ENCODE measurements around the gene PDK3.

PDK3 gene

DNA sequence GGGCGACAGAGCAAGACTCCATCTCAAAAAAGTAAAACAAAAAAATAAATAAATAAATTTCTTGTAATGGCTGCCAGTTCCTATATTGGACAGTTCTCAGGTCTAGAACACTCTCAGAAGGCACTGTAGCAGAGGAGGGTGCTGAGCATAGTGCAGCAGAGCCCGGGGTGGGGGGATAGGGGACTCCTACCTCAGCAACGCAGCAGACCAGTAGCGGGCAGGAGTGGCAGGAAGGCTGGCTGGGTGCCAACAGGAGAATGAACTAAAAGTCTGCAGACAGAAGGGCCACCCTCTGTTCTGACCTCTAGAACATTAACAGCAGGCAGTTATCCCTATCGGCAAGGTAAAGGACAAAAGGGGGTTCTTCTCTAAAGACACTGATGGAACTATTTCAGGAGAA lies 20.2 kb downstream of the PDK3 start:
- Histone ChIP-seq H3K36me3 (ENCODE audit: control insufficient read depth, insufficient read depth, low read length) (no peaks in the 10 kb centered on the region), H3K4me1 (ENCODE audit: control insufficient read depth, insufficient read depth, low read length) (peaks cover 2% of the 10 kb centered on the region), H3K27ac (ENCODE audit: low read depth, low read length) (no peak overlapping the region), H3K9ac (ENCODE audit: low read length) (no peak overlapping the region), H3K4me3 (ENCODE audit: low read length) (no peak overlapping the region), H3K27me3 (ENCODE audit: control insufficient read depth, insufficient read depth, low read length) (no peaks in the 10 kb centered on the region)

DNA sequence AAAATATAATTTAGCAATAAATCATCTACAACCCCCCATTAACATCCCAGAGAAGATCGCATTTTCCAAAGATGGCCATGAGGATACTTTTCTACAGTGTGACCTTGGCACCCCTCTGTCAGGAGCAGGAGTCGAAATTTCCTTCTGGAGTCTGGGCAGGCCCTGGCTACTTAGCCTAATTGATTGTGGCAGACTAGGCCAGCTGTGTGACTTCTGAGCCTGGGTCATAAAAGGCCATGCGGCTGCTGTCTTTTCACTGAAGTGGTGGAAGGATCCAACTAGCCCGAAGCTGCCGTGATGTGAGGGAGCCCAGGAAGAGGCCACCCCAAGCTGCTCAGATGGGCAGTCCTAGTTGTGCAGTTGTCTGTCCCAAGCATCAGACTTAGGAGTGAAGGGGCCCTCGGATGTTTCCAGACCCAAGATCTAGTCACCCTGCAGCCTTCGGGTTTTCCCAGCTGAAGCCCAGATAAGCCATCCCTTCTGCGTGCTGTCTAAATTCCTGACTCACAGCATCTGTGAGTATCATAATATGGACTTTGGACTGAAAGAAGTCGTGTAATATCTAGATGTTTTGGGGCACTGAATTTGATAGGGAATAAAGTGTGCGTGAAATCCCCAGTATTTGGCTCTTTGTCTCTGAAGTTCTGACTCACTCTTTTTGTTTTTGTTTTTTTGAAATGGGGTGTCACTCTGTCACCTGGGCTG lies 21.0 kb downstream of the PDK3 start:
- no peaks in the 10 kb centered on the region for H3K36me3 ChIP-seq (ENCODE audit: control insufficient read depth, insufficient read depth, low read length)
- H3K27me3 ChIP-seq (ENCODE audit: control insufficient read depth, insufficient read depth, low read length) = no peaks in the 10 kb centered on the region
- no peak overlapping the region for H3K4me3 ChIP-seq (ENCODE audit: low read length)
- no peak overlapping the region for H3K27ac ChIP-seq (ENCODE audit: low read depth, low read length)
- no peaks in the 10 kb centered on the region for H3K4me1 ChIP-seq (ENCODE audit: control insufficient read depth, insufficient read depth, low read length)
- no peak overlapping the region for H3K9ac ChIP-seq (ENCODE audit: low read length)

DNA sequence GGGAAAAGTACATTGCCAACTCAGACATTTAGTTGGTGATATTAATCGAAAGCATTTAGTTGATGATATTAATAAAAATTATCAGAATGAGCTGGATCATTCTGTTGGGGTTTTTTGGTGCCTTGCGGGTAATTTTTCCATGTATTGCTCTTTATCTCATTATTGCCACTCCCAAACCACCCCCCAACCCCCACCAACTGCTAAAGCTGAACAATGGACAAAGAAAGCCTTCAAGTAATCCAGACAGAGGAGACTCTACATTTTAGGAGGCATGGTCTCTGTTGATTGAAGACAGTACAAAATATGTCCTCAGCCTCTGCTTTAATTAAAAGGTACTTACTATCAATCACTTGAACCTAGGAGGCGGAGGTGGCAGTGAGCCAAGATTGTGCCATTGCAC lies 22.5 kb downstream of the PDK3 start:
- H3K27me3 ChIP-seq (ENCODE audit: control insufficient read depth, insufficient read depth, low read length) = no peaks in the 10 kb centered on the region
- H3K4me3 ChIP-seq (ENCODE audit: low read length) = no peak overlapping the region
- H3K27ac ChIP-seq (ENCODE audit: low read depth, low read length) = no peak overlapping the region
- H3K4me1 ChIP-seq (ENCODE audit: control insufficient read depth, insufficient read depth, low read length) = no peaks in the 10 kb centered on the region
- H3K9ac ChIP-seq (ENCODE audit: low read length) = no peak overlapping the region
- H3K36me3 ChIP-seq (ENCODE audit: control insufficient read depth, insufficient read depth, low read length) = no peaks in the 10 kb centered on the region

DNA sequence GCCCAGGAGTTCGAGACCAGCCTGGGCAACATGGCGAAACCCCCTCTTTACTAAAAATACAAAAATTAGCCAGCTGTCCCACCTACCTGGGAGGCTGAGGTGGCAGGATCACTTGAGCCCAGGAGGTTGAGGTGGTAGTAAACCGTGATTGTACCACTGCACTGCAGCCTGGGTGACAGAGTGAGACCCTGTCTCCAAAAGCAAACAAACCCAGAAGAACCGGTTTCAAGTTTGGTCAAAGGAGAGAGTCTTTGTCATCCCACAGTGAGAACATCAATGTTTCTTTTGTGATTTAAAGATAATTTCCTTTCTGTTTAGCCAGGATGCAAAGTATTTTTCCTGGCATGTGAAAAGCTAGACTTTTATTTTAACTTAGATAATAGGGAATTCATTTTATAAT lies 26.7 kb downstream of the PDK3 start:
- Histone ChIP-seq H3K4me3 (ENCODE audit: low read length) (no peak overlapping the region), H3K27ac (ENCODE audit: low read depth, low read length) (no peak overlapping the region), H3K27me3 (ENCODE audit: control insufficient read depth, insufficient read depth, low read length) (no peaks in the 10 kb centered on the region), H3K36me3 (ENCODE audit: control insufficient read depth, insufficient read depth, low read length) (no peaks in the 10 kb centered on the region), H3K9ac (ENCODE audit: low read length) (no peak overlapping the region), H3K4me1 (ENCODE audit: control insufficient read depth, insufficient read depth, low read length) (no peaks in the 10 kb centered on the region)

DNA sequence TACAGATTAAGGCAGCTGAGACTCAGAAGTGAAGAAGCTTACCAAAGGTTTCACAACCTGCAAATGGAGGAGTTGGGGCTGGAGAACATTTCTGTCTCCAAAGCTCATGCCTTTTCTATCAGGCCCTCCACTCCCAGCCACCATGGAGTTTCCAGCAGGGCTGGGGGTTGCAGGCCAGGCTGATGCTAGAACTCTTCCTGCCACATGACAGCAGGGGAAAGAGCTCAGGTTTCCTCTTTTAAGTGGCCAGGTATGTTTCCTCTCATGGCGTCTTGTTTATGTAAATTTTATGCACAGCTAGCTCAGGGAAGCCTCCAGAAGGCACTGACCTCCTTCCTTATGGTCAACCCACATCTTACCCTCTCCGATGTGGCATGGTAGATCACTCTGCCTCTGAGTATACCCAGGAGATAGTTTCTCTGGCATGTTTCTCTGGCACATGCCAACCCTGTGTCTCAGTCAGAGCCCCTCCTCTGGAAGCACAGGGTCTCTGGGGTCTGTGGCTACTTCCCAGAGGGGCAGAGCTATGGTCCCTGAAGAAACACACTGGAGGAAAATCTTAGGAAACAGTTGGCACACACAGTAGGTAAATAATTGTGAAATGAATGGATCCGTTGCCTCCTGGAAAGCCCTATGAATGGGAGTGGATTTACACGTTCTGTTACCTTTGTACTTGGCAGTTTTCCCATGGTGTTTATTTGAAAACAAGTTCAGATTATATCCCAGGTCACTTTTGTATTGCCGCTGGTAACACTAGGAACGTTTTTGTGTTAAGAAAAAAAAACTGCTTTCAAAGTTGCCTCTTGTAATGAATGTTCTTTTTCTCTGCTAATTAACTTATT lies 28.9 kb downstream of the PDK3 start:
- H3K9ac ChIP-seq (ENCODE audit: low read length) = no peak overlapping the region
- H3K27ac ChIP-seq (ENCODE audit: low read depth, low read length) = peak overlapping the region; percentile 21

DNA sequence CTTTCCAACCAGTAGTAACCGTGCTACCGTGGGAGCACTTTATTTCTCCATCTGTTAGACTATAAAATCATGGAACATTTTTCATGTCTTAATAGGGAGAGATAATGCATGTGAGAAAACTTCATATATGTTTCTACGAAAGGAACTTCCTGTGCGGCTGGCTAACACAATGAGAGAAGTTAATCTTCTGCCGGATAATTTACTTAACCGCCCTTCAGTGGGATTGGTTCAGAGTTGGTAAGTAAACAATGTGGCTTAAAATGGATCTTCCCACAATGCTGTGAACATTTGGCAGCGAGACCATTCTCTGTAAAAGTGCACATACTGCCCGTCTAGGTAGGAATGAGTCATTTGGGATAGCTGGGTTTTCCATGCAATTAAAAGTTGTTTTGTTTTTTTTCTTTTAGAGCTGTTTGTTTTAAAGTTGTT lies 29.6 kb downstream of the PDK3 start:
- no peaks in the 10 kb centered on the region for H3K27me3 ChIP-seq (ENCODE audit: control insufficient read depth, insufficient read depth, low read length)
- no peaks in the 10 kb centered on the region for H3K36me3 ChIP-seq (ENCODE audit: control insufficient read depth, insufficient read depth, low read length)
- H3K27ac ChIP-seq (ENCODE audit: low read depth, low read length) = peak overlapping the region; percentile 21
- no peak overlapping the region for H3K4me3 ChIP-seq (ENCODE audit: low read length)
- H3K4me1 ChIP-seq (ENCODE audit: control insufficient read depth, insufficient read depth, low read length) = no peaks in the 10 kb centered on the region
- no peak overlapping the region for H3K9ac ChIP-seq (ENCODE audit: low read length)

More for the DNA sequence above, 28.9 kb downstream of the PDK3 start:
- Histone ChIP-seq H3K4me3 (ENCODE audit: low read length) (no peak overlapping the region), H3K27me3 (ENCODE audit: control insufficient read depth, insufficient read depth, low read length) (no peaks in the 10 kb centered on the region), H3K36me3 (ENCODE audit: control insufficient read depth, insufficient read depth, low read length) (no peaks in the 10 kb centered on the region), H3K4me1 (ENCODE audit: control insufficient read depth, insufficient read depth, low read length) (no peaks in the 10 kb centered on the region)

DNA sequence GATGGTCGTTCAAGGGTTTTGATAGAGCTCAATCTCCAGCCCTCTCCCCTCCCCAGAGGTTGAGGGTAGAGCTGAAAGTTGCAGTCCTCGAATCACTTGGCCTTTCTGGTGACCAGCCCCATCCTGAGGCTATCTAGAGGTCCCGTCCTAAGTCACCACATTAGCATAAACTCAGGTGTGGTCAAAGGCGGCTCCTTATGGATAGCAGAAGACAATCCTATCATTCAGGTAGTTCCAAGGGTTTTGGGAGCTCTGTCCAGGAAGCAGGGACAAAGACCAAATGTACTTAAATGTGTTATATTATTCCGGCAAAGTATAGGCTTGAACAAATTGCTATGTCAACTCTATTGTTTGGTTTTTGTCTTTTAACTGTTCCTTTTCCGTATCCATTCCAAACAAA lies 30.6 kb downstream of the PDK3 start:
- peak overlapping the region; percentile 6 for H3K27ac ChIP-seq (ENCODE audit: low read depth, low read length)
- no peaks in the 10 kb centered on the region for H3K27me3 ChIP-seq (ENCODE audit: control insufficient read depth, insufficient read depth, low read length)

DNA sequence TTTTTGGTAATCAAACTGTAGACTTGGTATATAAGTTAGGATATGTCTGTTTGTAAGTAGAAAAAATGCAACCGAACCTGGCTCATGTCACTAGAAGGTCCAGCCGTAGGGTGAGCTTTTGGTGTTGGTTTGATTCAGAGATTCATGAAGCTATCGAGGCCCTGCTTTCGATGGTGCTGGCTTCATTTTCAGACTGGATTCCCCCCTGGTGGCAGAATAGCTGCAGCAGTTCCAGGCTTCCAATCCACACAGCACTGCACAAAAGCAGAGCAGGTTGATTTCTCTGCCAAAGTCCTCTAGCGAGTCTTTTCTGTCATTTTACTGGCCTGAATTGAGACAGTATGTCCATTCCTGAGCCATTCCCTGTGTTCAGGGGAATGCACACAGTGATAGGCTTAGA lies 33.1 kb downstream of the PDK3 start:
- H3K27ac ChIP-seq (ENCODE audit: low read depth, low read length) = peak overlapping the region; percentile 27
- H3K4me3 ChIP-seq (ENCODE audit: low read length) = no peak overlapping the region
- no peak overlapping the region for H3K9ac ChIP-seq (ENCODE audit: low read length)
- no peaks in the 10 kb centered on the region for H3K4me1 ChIP-seq (ENCODE audit: control insufficient read depth, insufficient read depth, low read length)
- no peaks in the 10 kb centered on the region for H3K27me3 ChIP-seq (ENCODE audit: control insufficient read depth, insufficient read depth, low read length)
- H3K36me3 ChIP-seq (ENCODE audit: control insufficient read depth, insufficient read depth, low read length) = no peaks in the 10 kb centered on the region

More for the DNA sequence above, 30.6 kb downstream of the PDK3 start:
- Histone ChIP-seq H3K36me3 (ENCODE audit: control insufficient read depth, insufficient read depth, low read length) (no peaks in the 10 kb centered on the region), H3K4me1 (ENCODE audit: control insufficient read depth, insufficient read depth, low read length) (no peaks in the 10 kb centered on the region), H3K4me3 (ENCODE audit: low read length) (no peak overlapping the region), H3K9ac (ENCODE audit: low read length) (no peak overlapping the region)

DNA sequence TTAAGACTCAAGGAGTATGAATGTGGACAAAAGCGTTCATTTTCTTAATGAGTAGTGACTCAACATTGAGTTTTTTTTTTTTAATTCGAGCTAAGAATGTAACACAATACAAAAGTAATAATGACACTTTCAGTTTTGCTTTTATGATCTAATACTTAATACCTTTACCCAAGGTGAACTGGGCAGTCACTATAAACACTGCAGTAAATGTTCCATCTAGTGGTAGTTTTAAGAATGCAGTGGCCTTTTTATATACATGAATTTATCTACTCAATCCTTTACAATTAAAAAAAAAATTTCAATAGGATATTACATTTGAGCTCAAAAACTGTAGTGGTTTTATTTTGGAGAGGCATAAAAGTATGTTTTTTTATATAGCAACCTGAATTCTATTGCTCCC lies 33.9 kb downstream of the PDK3 start:
- H3K27ac ChIP-seq (ENCODE audit: low read depth, low read length) = no peak overlapping the region
- no peaks in the 10 kb centered on the region for H3K27me3 ChIP-seq (ENCODE audit: control insufficient read depth, insufficient read depth, low read length)
- H3K4me1 ChIP-seq (ENCODE audit: control insufficient read depth, insufficient read depth, low read length) = no peaks in the 10 kb centered on the region
- no peak overlapping the region for H3K9ac ChIP-seq (ENCODE audit: low read length)
- no peaks in the 10 kb centered on the region for H3K36me3 ChIP-seq (ENCODE audit: control insufficient read depth, insufficient read depth, low read length)
- H3K4me3 ChIP-seq (ENCODE audit: low read length) = no peak overlapping the region

DNA sequence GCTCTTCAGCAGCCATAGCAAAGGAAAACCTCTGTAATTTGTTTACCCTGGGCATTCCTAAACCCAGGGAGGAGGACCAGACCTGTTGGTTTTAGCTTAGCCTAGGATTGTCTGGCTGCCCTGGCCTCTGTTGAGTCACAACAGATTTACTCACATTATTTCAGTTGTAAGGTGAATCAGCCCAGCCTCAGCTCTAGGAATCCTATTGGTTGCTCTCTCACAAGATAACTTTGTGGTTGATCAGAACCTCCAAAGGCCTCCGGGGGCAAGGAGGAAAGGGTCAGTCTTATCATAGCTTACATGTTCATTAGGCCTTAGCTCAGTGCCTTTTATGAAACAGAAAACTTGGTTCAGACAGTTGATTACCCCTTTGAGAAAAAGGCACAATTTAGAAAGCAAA lies 41.0 kb downstream of the PDK3 start:
- H3K4me1 ChIP-seq (ENCODE audit: control insufficient read depth, insufficient read depth, low read length) = no peaks in the 10 kb centered on the region
- H3K27ac ChIP-seq (ENCODE audit: low read depth, low read length) = no peak overlapping the region
- H3K9ac ChIP-seq (ENCODE audit: low read length) = no peak overlapping the region
- H3K27me3 ChIP-seq (ENCODE audit: control insufficient read depth, insufficient read depth, low read length) = no peaks in the 10 kb centered on the region
- no peaks in the 10 kb centered on the region for H3K36me3 ChIP-seq (ENCODE audit: control insufficient read depth, insufficient read depth, low read length)
- H3K4me3 ChIP-seq (ENCODE audit: low read length) = no peak overlapping the region

DNA sequence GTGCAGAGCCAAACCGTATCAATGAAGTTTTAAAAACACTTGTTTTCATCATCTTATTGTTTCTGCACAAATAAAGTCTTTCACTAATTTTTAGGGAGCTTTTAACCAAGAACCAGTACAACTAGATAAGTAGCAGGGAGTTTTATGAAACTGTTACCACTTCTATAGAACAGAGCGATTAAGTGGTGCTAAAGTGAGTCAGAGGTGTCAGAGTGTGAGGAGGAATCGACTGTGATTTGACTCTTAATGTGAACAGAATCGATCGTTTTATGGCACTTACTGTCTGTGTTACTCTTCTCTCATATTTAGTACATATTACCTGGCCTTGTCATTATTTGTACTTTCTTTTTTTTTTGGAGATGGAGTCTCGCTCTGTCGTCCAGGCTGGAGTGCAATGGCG lies 43.3 kb downstream of the PDK3 start:
- Histone ChIP-seq H3K9ac (ENCODE audit: low read length) (no peak overlapping the region), H3K36me3 (ENCODE audit: control insufficient read depth, insufficient read depth, low read length) (no peaks in the 10 kb centered on the region), H3K4me1 (ENCODE audit: control insufficient read depth, insufficient read depth, low read length) (no peaks in the 10 kb centered on the region), H3K4me3 (ENCODE audit: low read length) (no peak overlapping the region), H3K27me3 (ENCODE audit: control insufficient read depth, insufficient read depth, low read length) (no peaks in the 10 kb centered on the region), H3K27ac (ENCODE audit: low read depth, low read length) (no peak overlapping the region)

DNA sequence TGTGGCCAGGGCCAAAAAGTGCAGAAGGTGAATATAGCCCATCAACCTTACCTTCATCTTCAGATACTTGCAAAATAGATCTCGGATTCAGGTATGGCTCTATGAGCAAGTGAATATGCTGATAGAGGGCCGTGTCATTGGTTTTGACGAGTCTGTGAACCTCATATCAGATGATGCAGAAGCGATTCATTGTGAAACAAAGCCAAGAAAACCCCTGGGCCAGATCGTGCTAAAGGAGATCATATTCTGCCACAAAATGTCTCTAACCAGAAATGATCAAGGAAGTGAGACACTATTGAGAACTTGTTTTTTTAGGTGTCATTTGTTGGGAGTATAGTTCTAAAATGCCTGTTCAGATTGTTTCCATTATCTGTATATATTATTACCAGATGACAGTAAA lies 48.3 kb downstream of the PDK3 start:
- H3K9ac ChIP-seq (ENCODE audit: low read length) = no peak overlapping the region
- no peaks in the 10 kb centered on the region for H3K36me3 ChIP-seq (ENCODE audit: control insufficient read depth, insufficient read depth, low read length)
- no peaks in the 10 kb centered on the region for H3K4me1 ChIP-seq (ENCODE audit: control insufficient read depth, insufficient read depth, low read length)
- H3K27ac ChIP-seq (ENCODE audit: low read depth, low read length) = no peak overlapping the region
- no peak overlapping the region for H3K4me3 ChIP-seq (ENCODE audit: low read length)
- H3K27me3 ChIP-seq (ENCODE audit: control insufficient read depth, insufficient read depth, low read length) = no peaks in the 10 kb centered on the region

DNA sequence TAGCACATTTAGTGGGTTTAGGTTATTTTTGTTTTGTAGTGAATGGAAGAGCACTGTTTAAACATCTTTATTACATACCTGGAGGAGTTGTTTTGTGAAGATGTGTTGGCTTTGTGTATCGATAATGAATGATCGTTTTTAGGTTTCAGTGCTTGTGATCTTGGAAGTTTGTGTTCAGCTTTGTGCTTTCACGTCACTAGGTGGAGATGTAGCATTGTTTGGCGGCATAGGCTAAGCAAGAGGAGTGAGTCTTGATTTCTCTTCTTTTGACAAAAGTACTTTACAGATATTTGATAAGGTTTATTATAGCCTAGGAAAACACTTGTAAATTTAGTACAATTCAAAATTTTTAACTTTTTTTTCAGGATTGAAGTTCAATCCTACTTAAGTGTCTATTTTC lies 50.4 kb downstream of the PDK3 start:
- H3K4me3 ChIP-seq (ENCODE audit: low read length) = no peak overlapping the region
- H3K4me1 ChIP-seq (ENCODE audit: control insufficient read depth, insufficient read depth, low read length) = no peaks in the 10 kb centered on the region
- no peak overlapping the region for H3K9ac ChIP-seq (ENCODE audit: low read length)
- H3K36me3 ChIP-seq (ENCODE audit: control insufficient read depth, insufficient read depth, low read length) = no peaks in the 10 kb centered on the region
- no peak overlapping the region for H3K27ac ChIP-seq (ENCODE audit: low read depth, low read length)
- no peaks in the 10 kb centered on the region for H3K27me3 ChIP-seq (ENCODE audit: control insufficient read depth, insufficient read depth, low read length)

Data from rectal smooth muscle tissue (tissue), 1 donor.